ENCODE data around the gene TRIM72.
"Not testable (repeated sequence)": the region's sequence is repeated elsewhere in the genome, so short reads cannot be mapped to it uniquely, and the experiment has no call there.

Gene TRIM72

DNA sequence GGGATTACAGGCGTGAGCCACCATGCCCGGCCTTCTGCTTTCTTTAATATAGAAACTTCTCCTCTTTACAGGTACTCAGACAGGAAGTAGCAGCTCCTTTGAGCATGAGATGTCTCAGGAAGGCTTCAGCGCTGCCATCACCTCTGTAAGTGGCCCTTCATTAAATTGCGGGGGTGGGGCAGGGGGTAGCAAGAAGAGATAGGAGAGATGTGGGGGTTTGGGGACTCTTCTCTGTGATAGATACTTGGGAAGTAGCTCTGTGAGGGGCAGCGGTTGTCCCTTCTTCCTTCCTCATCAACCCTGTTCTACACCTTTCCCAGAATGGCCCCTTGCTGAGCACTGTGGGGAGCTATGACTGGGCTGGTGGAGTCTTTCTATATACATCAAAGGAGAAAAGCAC, 62.7 kb downstream of the TRIM72 start:
- DNase-seq (ENCODE audit: low read depth), result no peak
- no peak overlapping the region for H3K4me3 ChIP-seq (ENCODE audit: low read depth, low read length)
- TF ChIP-seq, protein P1, sequence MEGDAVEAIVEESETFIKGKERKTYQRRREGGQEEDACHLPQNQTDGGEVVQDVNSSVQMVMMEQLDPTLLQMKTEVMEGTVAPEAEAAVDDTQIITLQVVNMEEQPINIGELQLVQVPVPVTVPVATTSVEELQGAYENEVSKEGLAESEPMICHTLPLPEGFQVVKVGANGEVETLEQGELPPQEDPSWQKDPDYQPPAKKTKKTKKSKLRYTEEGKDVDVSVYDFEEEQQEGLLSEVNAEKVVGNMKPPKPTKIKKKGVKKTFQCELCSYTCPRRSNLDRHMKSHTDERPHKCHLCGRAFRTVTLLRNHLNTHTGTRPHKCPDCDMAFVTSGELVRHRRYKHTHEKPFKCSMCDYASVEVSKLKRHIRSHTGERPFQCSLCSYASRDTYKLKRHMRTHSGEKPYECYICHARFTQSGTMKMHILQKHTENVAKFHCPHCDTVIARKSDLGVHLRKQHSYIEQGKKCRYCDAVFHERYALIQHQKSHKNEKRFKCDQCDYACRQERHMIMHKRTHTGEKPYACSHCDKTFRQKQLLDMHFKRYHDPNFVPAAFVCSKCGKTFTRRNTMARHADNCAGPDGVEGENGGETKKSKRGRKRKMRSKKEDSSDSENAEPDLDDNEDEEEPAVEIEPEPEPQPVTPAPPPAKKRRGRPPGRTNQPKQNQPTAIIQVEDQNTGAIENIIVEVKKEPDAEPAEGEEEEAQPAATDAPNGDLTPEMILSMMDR (IDR thresholded peaks at IDR 0.05; ENCODE audit: control insufficient read depth, extremely low read depth, insufficient read depth), result no peak

DNA sequence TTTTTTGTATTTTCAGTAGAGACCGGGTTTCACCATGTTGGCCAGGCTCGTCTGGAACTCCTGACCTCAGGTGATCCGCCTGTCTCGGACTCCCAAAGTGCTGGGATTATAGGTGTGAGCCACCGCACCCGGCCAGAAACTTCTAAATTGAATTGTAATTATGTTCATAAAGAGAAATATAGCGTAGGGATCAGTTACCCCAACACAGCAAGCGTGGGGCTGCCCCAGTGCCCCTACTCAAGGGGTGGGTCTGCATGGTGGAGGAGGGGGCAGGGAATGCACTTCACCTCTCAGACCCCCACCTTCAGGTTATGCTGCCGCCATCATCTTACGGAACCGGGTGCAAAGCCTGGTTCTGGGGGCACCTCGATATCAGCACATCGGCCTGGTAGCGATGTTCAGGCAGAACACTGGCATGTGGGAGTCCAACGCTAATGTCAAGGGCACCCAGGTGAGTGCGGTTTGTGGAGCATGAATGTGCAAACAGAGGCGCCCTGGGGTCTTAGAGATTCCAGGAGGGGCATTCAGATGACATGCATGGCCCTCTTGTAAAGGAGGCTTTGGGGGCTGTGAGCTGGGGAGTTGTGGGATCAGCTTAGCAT, 63.8 kb downstream of the TRIM72 start:
- TF ChIP-seq, protein P1 (IDR thresholded peaks at IDR 0.05; ENCODE audit: control insufficient read depth, extremely low read depth, insufficient read depth), result no peak
- no peak for DNase-seq (ENCODE audit: low read depth)
- no peak overlapping the region for H3K4me3 ChIP-seq (ENCODE audit: low read depth, low read length)

DNA sequence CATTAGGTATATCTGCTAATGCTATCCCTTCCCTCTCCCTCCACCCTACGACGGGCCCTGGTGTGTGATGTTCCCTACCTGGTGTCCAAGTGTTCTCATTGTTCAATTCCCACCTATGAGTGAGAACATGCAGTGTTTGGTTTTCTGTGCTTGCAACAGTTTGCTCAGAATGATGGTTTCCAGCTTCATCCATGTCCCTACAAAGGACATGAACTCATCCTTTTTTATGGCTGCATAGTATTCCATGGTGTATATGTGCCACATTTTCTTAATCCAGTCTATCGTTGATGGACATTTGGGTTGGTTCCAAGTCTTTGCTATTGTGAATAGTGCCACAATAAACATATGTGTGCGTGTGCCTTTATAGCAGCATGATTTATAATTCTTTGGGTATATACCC, 64.9 kb downstream of the TRIM72 start:
- not testable (repeated sequence) for H3K4me3 ChIP-seq (ENCODE audit: low read depth, low read length); DNase-seq (ENCODE audit: low read depth)

Measured in LNCaP clone FGC (cell line).